SU-DHL-6 (cell line): ENCODE measurements around the gene RBL2.

Experiments
- CTCF ChIP-seq: fragments of 200-600 bp; sonication (generic); IDR thresholded peaks from one replicate; pipeline ENCODE4 v1.5.1; 2017; ENCODE audit warnings: antibody characterized with exemption, mild to moderate bottlenecking, low read length, moderate library complexity; ENCODE audit not compliant: insufficient read depth, poor library complexity, severe bottlenecking
- EZH2phosphoT487 ChIP-seq: fragments of 200-600 bp; sonication (generic), shearing (Covaris generic); conservative IDR thresholded peaks from 2 replicates; pipeline ENCODE4 v1.6.1; 2018; ENCODE audit warnings: mild to moderate bottlenecking, antibody characterized with exemption, low read length, moderate library complexity, mixed read lengths

GRCh38 chr16:53417011-53417410 lies 17.3 kb upstream of the RBL2 start:
- TF ChIP-seq CTCF (no peak), EZH2phosphoT487 (no peak)
